Measurements from ENCODE around the gene SIRT2. TPM values are rescaled to one million over a fixed set of nuclear protein-coding genes. Genes with fewer than 3 reads are reported as not detected.
A peak's percentile ranks its signal among the peaks of the same experiment; 100 is the strongest.

Gene SIRT2
- total RNA-seq, 1 donor from 2014 or later: 38.9 TPM

DNA sequence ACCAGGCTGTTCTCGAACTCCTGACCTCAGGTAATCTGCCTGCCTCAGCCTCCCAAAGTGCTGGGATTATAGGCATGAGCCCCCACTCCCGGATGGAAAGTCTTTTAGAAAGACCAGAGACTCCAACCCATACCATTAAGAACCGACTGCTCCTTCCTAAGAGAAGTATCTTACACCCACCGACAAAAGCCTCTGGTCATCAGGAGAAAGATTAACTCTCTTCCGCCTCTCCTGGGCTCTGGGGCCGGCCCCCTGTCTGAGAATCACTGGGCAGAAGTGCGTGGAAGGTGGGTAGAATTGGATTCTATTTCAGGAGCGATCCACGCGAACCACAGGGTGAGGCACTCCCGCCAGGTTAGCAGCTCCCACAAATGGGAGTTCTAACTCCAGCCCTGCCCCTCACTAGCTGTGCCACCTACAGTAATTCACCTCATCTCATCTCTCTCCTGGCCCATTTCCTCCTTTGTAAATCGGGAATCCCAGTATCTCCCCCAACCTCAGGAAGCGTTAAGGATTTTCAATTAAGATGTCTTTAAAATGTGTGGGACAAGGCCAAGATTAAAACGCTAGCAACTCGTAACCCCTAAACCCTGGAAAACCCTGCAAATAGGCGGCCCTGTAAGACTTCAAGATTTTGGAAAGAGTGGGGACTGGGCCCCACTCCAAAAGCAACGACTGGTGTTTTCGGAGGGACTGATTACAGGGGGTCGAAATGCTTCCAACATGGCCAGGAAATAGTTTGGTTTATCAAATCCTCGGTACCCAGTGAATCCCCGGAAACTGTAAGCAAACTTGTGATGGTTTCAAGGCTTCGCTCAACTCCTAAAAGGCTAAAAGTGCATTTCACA, 50.9 kb downstream of the SIRT2 start:
- Histone ChIP-seq H3K4me3 (ENCODE audit: low read depth, low read length) (peak overlapping the region; percentile 63), H3K36me3 (ENCODE audit: control insufficient read depth, insufficient read depth, low read length) (peaks cover 5% of the 10 kb centered on the region), H3K27me3 (ENCODE audit: control insufficient read depth, insufficient read depth, low read length) (no peaks in the 10 kb centered on the region)
- TF ChIP-seq CTCF (IDR thresholded peaks at IDR 0.05; ENCODE audit: insufficient read depth, low read length, poor library complexity, severe bottlenecking): no peak
- DNase-seq (ENCODE audit: low read depth): no peak

DNA sequence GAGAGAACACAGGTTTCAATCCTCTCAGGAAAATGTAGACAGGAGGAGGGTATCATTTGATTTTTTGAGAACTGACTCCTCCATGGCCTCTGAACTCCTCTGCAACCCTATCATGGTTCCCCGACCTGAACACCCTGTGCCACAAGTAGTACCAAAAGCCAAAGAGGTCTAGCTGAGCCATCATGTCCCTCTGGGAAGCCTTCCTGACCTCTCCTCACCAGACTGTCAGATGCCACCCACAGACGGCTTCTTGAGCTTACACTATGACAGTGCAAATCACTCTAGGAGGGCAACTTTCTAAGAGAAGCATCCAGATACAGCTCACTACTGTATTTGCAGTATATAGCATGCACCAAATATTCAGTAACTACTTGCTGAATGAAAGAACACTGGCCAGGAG, 53.3 kb downstream of the SIRT2 start:
- H3K27me3 ChIP-seq (ENCODE audit: control insufficient read depth, insufficient read depth, low read length): no peaks in the 10 kb centered on the region
- no peak for TF ChIP-seq CTCF (IDR thresholded peaks at IDR 0.05; ENCODE audit: insufficient read depth, low read length, poor library complexity, severe bottlenecking)
- H3K36me3 ChIP-seq (ENCODE audit: control insufficient read depth, insufficient read depth, low read length): peaks cover 7% of the 10 kb centered on the region

GRCh38 chr19:38845374-38846024, 53.9 kb downstream of the SIRT2 start:
- Histone ChIP-seq H3K27me3 (ENCODE audit: control insufficient read depth, insufficient read depth, low read length) (no peaks in the 10 kb centered on the region), H3K36me3 (ENCODE audit: control insufficient read depth, insufficient read depth, low read length) (peaks cover 7% of the 10 kb centered on the region), H3K4me3 (ENCODE audit: low read depth, low read length) (no peak overlapping the region)
- TF ChIP-seq CTCF (IDR thresholded peaks at IDR 0.05; ENCODE audit: insufficient read depth, low read length, poor library complexity, severe bottlenecking): no peak
- no peak for DNase-seq (ENCODE audit: low read depth)

More for the DNA sequence above, 53.3 kb downstream of the SIRT2 start:
- no peak overlapping the region for H3K4me3 ChIP-seq (ENCODE audit: low read depth, low read length)
- no peak for DNase-seq (ENCODE audit: low read depth)

GRCh38 chr19:38844093-38844686, 55.2 kb downstream of the SIRT2 start:
- H3K36me3 ChIP-seq (ENCODE audit: control insufficient read depth, insufficient read depth, low read length): peaks cover 7% of the 10 kb centered on the region
- TF ChIP-seq CTCF (IDR thresholded peaks at IDR 0.05; ENCODE audit: insufficient read depth, low read length, poor library complexity, severe bottlenecking): no peak
- no peak overlapping the region for H3K4me3 ChIP-seq (ENCODE audit: low read depth, low read length)
- no peaks in the 10 kb centered on the region for H3K27me3 ChIP-seq (ENCODE audit: control insufficient read depth, insufficient read depth, low read length)
- no peak for DNase-seq (ENCODE audit: low read depth)

DNA sequence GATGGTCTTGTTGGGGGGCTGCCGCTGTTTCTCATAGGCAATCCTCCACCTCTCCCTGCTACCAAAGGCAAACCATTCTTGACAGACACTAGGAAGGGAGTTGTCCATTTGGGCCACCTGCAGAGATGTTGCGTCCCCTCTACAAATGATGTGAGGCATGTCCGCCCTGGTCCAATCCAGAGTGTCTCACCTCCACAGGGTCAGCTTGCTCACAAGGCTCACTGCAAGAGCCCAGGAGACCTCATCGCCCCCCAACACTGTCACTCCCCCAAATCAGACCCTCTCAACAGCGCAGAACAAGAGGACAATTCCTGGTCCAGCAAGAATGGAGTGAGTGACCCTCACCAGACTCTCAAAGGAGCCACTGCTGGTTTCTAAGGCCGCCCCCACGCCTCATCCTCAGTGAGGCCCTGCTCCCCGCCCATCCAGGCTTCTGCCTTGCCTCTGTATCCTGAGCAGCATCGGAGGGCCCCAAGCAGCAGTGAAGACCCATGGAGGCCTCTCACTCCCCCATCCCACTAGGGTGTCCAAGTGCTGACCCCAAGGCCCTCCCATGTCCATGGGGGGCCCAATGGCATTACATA, 56.2 kb downstream of the SIRT2 start:
- H3K27me3 ChIP-seq (ENCODE audit: control insufficient read depth, insufficient read depth, low read length): no peaks in the 10 kb centered on the region
- no peak for TF ChIP-seq CTCF (IDR thresholded peaks at IDR 0.05; ENCODE audit: insufficient read depth, low read length, poor library complexity, severe bottlenecking)
- no peak overlapping the region for H3K4me3 ChIP-seq (ENCODE audit: low read depth, low read length)
- H3K36me3 ChIP-seq (ENCODE audit: control insufficient read depth, insufficient read depth, low read length): peaks cover 7% of the 10 kb centered on the region
- DNase-seq (ENCODE audit: low read depth): no peak
